ENCODE data around the gene TOPAZ1.
"Not testable (repeated sequence)": the region's sequence is repeated elsewhere in the genome, so short reads cannot be mapped to it uniquely, and the experiment has no call there.

Gene TOPAZ1

DNA sequence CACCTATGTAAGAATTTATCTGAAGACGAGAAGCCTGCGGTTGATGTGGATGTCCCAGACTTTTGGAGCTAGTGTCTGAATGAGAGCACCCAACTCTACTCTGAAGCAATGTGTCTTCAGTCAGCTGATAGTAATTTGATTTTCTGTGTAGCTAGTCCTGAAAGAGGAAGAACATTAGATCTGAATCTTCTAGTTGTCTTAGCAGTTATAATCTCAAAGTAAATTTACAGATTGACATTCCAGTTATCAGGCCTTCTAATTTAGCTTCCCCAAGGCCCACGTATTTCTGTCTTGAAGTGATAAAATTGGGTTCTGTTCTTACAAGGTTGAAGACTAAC is 98.3 kb downstream of the TOPAZ1 start:
- peak overlapping the region; percentile 56 for H3K27ac Mint-ChIP-seq
- peaks cover 4% of the 10 kb centered on the region for H3K27me3 Mint-ChIP-seq (ENCODE audit: low read depth, poor library complexity)
- peaks cover 31% of the 10 kb centered on the region for H3K4me1 Mint-ChIP-seq
- no peak for DNase-seq
- peaks cover 18% of the 10 kb centered on the region for H3K36me3 Mint-ChIP-seq (ENCODE audit: low read depth)
- peak overlapping the region; percentile 94 for H3K4me3 Mint-ChIP-seq
- peaks cover 3% of the 10 kb centered on the region for H3K9me3 Mint-ChIP-seq
- TF ChIP-seq, protein P1, sequence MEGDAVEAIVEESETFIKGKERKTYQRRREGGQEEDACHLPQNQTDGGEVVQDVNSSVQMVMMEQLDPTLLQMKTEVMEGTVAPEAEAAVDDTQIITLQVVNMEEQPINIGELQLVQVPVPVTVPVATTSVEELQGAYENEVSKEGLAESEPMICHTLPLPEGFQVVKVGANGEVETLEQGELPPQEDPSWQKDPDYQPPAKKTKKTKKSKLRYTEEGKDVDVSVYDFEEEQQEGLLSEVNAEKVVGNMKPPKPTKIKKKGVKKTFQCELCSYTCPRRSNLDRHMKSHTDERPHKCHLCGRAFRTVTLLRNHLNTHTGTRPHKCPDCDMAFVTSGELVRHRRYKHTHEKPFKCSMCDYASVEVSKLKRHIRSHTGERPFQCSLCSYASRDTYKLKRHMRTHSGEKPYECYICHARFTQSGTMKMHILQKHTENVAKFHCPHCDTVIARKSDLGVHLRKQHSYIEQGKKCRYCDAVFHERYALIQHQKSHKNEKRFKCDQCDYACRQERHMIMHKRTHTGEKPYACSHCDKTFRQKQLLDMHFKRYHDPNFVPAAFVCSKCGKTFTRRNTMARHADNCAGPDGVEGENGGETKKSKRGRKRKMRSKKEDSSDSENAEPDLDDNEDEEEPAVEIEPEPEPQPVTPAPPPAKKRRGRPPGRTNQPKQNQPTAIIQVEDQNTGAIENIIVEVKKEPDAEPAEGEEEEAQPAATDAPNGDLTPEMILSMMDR (IDR thresholded peaks at IDR 0.05), result no peak

DNA sequence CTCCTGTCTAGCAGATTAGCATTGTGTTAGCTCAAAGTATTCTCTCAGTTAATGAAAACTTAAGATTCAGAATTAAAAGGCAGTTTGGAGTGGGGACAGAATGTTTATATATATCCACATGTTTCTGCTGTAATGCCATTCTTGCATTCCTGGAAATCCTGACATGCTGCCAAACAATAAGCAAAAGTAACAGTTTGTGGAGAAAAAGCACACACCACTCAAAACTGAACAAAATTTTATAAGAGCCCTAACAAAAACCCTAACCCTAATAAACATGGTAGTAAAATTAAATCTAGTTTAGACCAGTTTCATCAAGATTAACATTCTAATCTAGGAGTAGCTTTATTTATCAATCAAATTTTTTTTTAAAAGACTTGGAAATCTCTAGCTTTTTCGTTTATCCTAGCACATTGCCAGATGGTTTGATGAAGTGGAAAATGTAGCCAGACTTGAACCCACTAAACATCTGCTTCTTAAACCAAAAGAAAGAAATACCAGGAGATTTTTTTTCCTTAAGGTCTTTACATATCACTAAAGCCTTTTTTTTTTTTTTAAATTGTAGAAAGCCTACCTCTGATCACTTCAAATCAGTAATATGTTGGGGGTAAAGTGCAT is 100.6 kb downstream of the TOPAZ1 start:
- H3K27me3 Mint-ChIP-seq (ENCODE audit: low read depth, poor library complexity), result peaks cover 4% of the 10 kb centered on the region
- H3K9me3 Mint-ChIP-seq, result peaks cover 3% of the 10 kb centered on the region
- peaks cover 27% of the 10 kb centered on the region for H3K4me1 Mint-ChIP-seq
- TF ChIP-seq, protein P1 (IDR thresholded peaks at IDR 0.05), result no peak
- peaks cover 18% of the 10 kb centered on the region for H3K36me3 Mint-ChIP-seq (ENCODE audit: low read depth)
- no peak overlapping the region for H3K27ac Mint-ChIP-seq
- H3K4me3 Mint-ChIP-seq, result no peak overlapping the region
- no peak for DNase-seq

DNA sequence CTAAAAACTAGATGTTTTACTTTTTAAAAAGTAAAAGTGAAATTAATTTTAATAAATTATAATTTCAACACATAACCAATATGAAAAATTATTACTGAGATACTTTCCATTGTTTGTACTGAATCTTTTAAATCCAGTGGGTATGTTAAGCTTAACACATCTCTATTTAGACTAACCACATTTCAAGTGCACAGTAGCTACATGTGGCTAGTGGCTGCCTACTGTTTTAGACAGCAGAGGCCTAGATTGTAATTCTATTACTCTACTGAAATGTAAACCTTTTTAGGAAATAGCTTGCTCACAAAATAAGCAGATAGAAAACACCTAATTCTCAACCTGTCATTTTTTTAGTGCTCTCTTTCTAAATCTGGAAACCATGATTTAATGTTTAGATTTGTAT is 101.7 kb downstream of the TOPAZ1 start:
- DNase-seq, result no peak
- H3K4me1 Mint-ChIP-seq, result peaks cover 21% of the 10 kb centered on the region
- no peak overlapping the region for H3K27ac Mint-ChIP-seq
- H3K4me3 Mint-ChIP-seq, result no peak overlapping the region
- H3K36me3 Mint-ChIP-seq (ENCODE audit: low read depth), result peaks cover 18% of the 10 kb centered on the region
- TF ChIP-seq, protein P1 (IDR thresholded peaks at IDR 0.05), result no peak
- H3K9me3 Mint-ChIP-seq, result peaks cover 3% of the 10 kb centered on the region
- H3K27me3 Mint-ChIP-seq (ENCODE audit: low read depth, poor library complexity), result peaks cover 4% of the 10 kb centered on the region

DNA sequence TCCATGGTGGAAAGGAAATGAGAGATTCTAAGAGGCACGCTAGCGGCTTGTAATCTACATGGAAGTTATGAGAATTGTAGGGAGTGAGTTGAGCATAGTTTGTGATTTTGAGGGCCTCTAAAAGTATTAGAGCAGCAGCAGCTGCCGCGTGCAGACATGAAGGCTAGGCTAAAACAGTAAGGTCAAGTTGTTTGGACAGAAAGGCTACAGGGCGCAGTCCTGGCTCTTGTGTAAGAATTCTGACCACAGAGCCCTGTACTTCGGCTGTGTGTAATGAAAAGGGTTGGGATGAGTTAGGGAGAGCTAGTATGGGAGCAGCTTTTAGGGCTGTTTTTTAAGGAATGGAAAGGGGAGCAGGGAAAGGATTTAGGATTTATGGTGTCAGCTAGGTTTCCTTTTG is 104.9 kb downstream of the TOPAZ1 start:
- H3K9me3 Mint-ChIP-seq; DNase-seq; H3K27ac Mint-ChIP-seq; H3K27me3 Mint-ChIP-seq (ENCODE audit: low read depth, poor library complexity); H3K4me1 Mint-ChIP-seq; H3K4me3 Mint-ChIP-seq: not testable (repeated sequence)
- peaks cover 32% of the 10 kb centered on the region for H3K36me3 Mint-ChIP-seq (ENCODE audit: low read depth)

DNA sequence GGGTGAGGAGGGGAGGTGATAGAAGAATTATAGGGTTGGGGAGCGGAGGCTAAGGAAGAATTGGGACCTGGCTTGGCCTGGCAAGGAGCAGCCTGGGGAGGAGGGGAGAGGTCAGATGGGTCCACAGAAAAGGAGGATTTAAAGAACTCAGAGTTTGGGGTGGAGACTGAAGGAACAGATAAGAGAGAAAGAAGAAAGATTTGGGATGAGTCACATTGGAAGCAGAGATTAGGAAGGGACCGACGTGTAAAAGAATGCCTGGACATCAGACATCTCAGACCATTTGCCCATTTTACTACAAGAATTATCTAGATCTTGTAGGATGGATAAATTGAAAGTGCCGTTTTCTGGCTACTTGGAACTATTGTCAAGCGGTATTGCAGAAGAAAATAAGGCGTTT is 107.3 kb downstream of the TOPAZ1 start:
- Mint-ChIP-seq H3K27ac (no peak overlapping the region), H3K4me1 (no peaks in the 10 kb centered on the region), H3K4me3 (no peak overlapping the region), H3K36me3 (ENCODE audit: low read depth) (peaks cover 41% of the 10 kb centered on the region), H3K27me3 (ENCODE audit: low read depth, poor library complexity) (no peaks in the 10 kb centered on the region), H3K9me3 (peaks cover 11% of the 10 kb centered on the region)
- TF ChIP-seq, protein P1 (IDR thresholded peaks at IDR 0.05), result no peak
- no peak for DNase-seq

DNA sequence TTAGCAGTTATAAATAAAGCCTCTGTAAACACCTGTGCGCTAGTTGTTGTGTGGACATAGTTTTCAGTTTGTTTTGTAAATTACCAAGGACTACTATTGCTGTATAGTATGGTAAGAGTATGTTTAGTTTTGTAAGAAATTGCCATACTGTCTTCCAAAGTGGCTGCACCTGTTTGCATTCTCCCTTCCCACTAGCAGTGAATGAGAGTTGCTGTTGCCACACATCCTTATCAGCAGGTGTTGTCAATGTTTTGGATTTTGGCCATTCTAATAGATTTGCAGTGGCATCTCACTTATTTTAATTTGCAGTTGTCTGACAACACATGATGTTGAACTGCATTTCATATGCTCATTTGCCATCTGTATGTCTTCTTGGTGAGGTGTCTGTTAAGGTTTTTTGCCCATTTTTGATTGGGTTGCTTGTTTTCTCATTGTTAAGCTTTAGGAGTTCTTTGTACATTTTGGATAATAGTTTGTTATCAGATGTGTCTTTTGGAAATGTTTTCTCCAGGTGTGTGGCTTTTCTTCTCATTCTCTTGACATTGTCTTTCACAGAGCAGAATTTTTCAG is 111.8 kb downstream of the TOPAZ1 start:
- Mint-ChIP-seq H3K4me3 (no peak overlapping the region), H3K36me3 (ENCODE audit: low read depth) (peaks cover 56% of the 10 kb centered on the region), H3K27me3 (ENCODE audit: low read depth, poor library complexity) (no peaks in the 10 kb centered on the region), H3K4me1 (peaks cover 20% of the 10 kb centered on the region), H3K9me3 (peaks cover 15% of the 10 kb centered on the region), H3K27ac (no peak overlapping the region)
- DNase-seq, result no peak
- TF ChIP-seq, protein P1 (IDR thresholded peaks at IDR 0.05), result no peak

Measured in nephron progenitor cell (in vitro differentiated cells).